PC-9 (cell line): ENCODE measurements around the gene ENPP5.

Experiments used
- EZH2 ChIP-seq: fragments of 200-600 bp; sonication (generic); IDR thresholded peaks from 2 replicates; pipeline ENCODE4 v1.8.0; 2017; ENCODE audit warnings: antibody characterized with exemption, low read depth
- TF ChIP-seq, protein P1 (sequence below): fragments of 200-600 bp; sonication (generic); conservative IDR thresholded peaks from 2 replicates; pipeline ENCODE4 v1.6.1; 2017; ENCODE audit warnings: mixed run types, antibody characterized with exemption, mild to moderate bottlenecking, moderate library complexity

DNA sequence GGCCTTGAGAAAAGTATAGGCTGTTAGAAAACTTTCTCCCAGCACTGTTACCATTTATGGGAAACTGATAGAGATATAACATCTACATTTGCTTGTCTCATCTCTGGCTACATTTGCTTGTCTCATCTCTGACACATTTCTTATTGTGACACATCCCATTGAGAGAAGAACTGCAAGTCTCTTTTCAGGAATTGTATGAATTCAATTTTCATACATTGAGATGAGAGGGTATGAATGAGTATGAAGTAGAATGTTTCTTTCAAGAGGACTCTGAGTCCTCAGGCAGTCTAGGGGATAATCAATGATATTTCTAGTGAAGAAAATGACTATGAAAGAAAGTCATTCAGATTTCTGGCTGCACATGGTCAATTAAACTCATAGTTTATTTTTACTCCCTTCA is 37.5 kb upstream of the ENPP5 start:
- TF ChIP-seq, protein P1, sequence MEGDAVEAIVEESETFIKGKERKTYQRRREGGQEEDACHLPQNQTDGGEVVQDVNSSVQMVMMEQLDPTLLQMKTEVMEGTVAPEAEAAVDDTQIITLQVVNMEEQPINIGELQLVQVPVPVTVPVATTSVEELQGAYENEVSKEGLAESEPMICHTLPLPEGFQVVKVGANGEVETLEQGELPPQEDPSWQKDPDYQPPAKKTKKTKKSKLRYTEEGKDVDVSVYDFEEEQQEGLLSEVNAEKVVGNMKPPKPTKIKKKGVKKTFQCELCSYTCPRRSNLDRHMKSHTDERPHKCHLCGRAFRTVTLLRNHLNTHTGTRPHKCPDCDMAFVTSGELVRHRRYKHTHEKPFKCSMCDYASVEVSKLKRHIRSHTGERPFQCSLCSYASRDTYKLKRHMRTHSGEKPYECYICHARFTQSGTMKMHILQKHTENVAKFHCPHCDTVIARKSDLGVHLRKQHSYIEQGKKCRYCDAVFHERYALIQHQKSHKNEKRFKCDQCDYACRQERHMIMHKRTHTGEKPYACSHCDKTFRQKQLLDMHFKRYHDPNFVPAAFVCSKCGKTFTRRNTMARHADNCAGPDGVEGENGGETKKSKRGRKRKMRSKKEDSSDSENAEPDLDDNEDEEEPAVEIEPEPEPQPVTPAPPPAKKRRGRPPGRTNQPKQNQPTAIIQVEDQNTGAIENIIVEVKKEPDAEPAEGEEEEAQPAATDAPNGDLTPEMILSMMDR = no peak
- no peak for TF ChIP-seq EZH2
